Peyer's patch (tissue), 4 donors: ENCODE results near the gene GPN2. TPM values are rescaled to one million over a fixed set of nuclear protein-coding genes. Genes with fewer than 3 reads are reported as not detected.

Experiments
- DNase-seq, 3 donors: peaks; one replicate each; pipeline ENCODE4 v3.0.0-alpha.2; 2017 to 2019
- H3K27ac ChIP-seq, 4 donors: fragments of 200-600 bp; sonication (generic); one replicate each; pipeline ENCODE4 v1.5.1; 2016 to 2019
- H3K27me3 ChIP-seq, 2 donors: fragments of 200-600 bp; sonication (generic); one replicate each; pipeline ENCODE4 v1.5.1; 2019
- H3K36me3 ChIP-seq, 3 donors: fragments of 200-600 bp; sonication (generic); one replicate each; pipeline ENCODE4 v1.5.1; 2016 to 2019
- H3K4me1 ChIP-seq, 4 donors: fragments of 200-600 bp; sonication (generic); one replicate each; pipeline ENCODE4 v1.5.1; 2016 to 2019
- H3K4me3 ChIP-seq, 4 donors: fragments of 200-600 bp; sonication (generic); 1 replicate in 3 of 4; 2 replicates in 1 of 4; pipeline ENCODE4 v1.5.1; 2016 to 2019; ENCODE audit warnings: mild to moderate bottlenecking in 1 of 4
- H3K9me3 ChIP-seq, 4 donors: fragments of 200-600 bp; sonication (generic); one replicate each; pipeline ENCODE4 v1.5.1; 2016 to 2019; ENCODE audit warnings: mild to moderate bottlenecking in 1 of 4
- CTCF ChIP-seq, 6 experiments: fragments of 450-650 bp in 4 of 6; fragments of 200-600 bp in 2 of 6; sonication (generic) in 1 of 6; IDR thresholded peaks; one replicate each; pipeline ENCODE4 v1.5.1; 2017 to 2019; ENCODE audit warnings: antibody characterized with exemption in 6 of 6, mild to moderate bottlenecking in 3 of 6, moderate library complexity in 1 of 6
- POLR2A ChIP-seq, 2 donors: fragments of 450-650 bp; IDR thresholded peaks; one replicate each; pipeline ENCODE4 v1.5.1; 2017; ENCODE audit warnings: antibody characterized with exemption in 2 of 2, mild to moderate bottlenecking in 2 of 2, moderate library complexity in 2 of 2
- total RNA-seq, 4 donors: library from RNA; depleted of rRNA; stranded (reverse); fragments of >200 nt; gene quantifications; one replicate each; pipeline ENCODE4 v1.1.0, GENCODE V29; 2016

The GPN2 gene
- total RNA-seq, 4 donors from 2014 or later: 13.5 to 19.6 (median 17.3) TPM

DNA sequence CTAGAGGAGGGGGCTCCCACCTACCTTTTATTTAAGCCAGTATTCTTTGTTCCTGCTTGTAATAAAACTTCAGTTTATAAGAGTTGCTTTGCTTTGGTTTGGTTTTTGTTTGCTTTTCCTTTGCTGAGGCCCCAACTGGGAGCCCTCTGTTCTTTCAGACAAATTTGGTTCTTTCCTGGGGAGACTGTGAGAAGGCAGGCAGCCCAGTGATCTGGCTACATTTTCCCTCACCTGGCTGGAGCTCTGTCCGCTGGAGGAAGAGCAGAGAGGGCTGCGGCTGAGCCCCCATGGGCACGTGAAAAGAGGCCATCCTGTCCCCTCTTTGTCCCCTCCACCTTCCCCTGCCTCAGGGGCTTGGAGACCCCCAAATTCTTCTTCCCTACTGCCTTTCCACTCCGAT lies 34.4 kb downstream of the GPN2 start:
- H3K36me3 ChIP-seq: peaks cover 0 to 45% (median 0%) of the 10 kb centered on the region in 3 donors
- no peak overlapping the region for H3K27ac ChIP-seq
- H3K4me1 ChIP-seq: peaks cover 0 to 11% (median 0%) of the 10 kb centered on the region in 4 donors
- no peaks in the 10 kb centered on the region for H3K27me3 ChIP-seq
- H3K4me3 ChIP-seq: no peak overlapping the region
- TF ChIP-seq CTCF (IDR thresholded peaks at IDR 0.05) (no peak), POLR2A (IDR thresholded peaks at IDR 0.05) (no peak)
- DNase-seq: no peak
- H3K9me3 ChIP-seq: no peaks in the 10 kb centered on the region

DNA sequence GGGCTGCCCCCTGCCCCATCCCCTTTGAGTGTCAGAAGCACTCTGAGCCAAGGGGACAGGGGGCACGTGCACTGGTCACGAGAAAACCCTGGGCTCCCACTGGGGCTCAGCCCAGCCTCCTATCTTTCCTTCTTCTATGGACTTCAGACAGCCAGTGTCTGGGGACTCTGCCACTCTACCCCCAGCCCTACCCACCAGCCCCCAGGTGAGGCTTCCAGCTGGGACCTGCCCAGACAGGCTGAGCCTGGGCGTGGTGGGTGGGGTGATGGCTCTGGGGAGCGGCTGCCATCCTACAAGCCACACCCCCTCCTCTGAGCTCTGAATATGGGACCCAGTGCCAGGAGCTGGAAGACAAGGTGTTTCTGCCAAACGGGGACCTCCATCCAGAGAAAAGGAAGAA lies 35.2 kb downstream of the GPN2 start:
- Histone ChIP-seq H3K9me3 (no peaks in the 10 kb centered on the region), H3K27me3 (no peaks in the 10 kb centered on the region), H3K27ac (no peak overlapping the region), H3K4me3 (no peak overlapping the region), H3K36me3 (peaks cover 0 to 53% (median 0%) of the 10 kb centered on the region in 3 donors), H3K4me1 (peaks cover 0 to 19% (median 0%) of the 10 kb centered on the region in 4 donors)
- peak in 2 of 3 donors; percentile 69 to 75 for DNase-seq
- TF ChIP-seq CTCF (IDR thresholded peaks at IDR 0.05) (no peak), POLR2A (IDR thresholded peaks at IDR 0.05) (no peak)

GRCh38 chr1:26853600-26853999 lies 36.5 kb downstream of the GPN2 start:
- H3K9me3 ChIP-seq: no peaks in the 10 kb centered on the region
- DNase-seq: no peak
- TF ChIP-seq CTCF (IDR thresholded peaks at IDR 0.05): no peak
- TF ChIP-seq POLR2A (IDR thresholded peaks at IDR 0.05): no peak
- H3K4me3 ChIP-seq: no peak overlapping the region
- H3K27me3 ChIP-seq: no peaks in the 10 kb centered on the region
- H3K27ac ChIP-seq: no peak overlapping the region
- peaks cover 0 to 29% (median under 1%) of the 10 kb centered on the region in 4 donors for H3K4me1 ChIP-seq
- H3K36me3 ChIP-seq: peaks cover 0 to 56% (median 0%) of the 10 kb centered on the region in 3 donors

DNA sequence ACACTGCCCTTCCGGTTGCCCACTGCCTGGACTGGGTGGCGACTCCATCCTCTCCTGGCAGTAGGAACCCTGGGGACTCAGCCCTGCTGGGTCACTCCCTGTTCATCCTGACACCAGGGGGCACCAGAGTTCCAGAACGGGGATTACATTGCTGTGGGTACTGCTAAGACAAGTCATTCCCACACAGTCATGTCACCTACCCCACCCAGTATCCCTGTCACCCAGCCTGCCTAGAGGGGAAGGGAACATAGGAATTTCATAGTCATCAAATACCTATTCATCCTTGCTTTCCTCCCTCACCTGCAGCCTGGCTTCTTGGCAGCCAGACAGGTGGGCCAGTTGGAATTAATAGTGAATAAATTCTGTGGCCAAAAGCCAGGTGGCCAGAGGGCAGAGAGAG lies 36.9 kb downstream of the GPN2 start:
- peaks cover 0 to 33% (median 2%) of the 10 kb centered on the region in 4 donors for H3K4me1 ChIP-seq
- peaks cover 0 to 56% (median 0%) of the 10 kb centered on the region in 3 donors for H3K36me3 ChIP-seq
- no peak overlapping the region for H3K27ac ChIP-seq
- no peaks in the 10 kb centered on the region for H3K9me3 ChIP-seq
- TF ChIP-seq CTCF (IDR thresholded peaks at IDR 0.05) (peak; percentile 53 to 94 (median 83)), POLR2A (IDR thresholded peaks at IDR 0.05) (peak in 1 of 2 donors; percentile 23)
- H3K27me3 ChIP-seq: no peaks in the 10 kb centered on the region
- peak; percentile 88 to 96 (median 90) for DNase-seq
- no peak overlapping the region for H3K4me3 ChIP-seq

DNA sequence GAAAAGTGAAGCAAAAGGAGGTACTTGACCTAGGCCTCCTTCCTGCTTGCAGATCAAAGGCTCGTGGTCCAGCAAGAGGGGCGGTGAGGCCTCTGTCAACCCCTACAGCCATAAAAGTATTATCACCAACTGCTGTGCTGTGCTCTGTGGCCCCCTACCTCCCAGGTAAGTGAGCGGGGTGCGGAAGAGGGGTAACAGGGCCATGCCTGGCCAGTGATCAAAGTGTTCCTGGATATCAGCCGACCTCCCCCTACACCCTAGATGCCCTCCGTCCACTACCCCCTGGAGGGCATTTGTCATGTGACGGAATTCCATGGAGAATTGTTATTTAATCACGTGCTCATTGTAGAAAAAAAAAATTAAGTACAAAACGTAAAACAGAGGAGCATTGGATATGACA lies 37.4 kb downstream of the GPN2 start:
- Histone ChIP-seq H3K9me3 (no peaks in the 10 kb centered on the region), H3K4me1 (peaks cover 0 to 33% (median 2%) of the 10 kb centered on the region in 4 donors), H3K4me3 (no peak overlapping the region), H3K36me3 (peaks cover 0 to 56% (median 0%) of the 10 kb centered on the region in 3 donors), H3K27me3 (no peaks in the 10 kb centered on the region), H3K27ac (no peak overlapping the region)
- no peak for TF ChIP-seq CTCF (IDR thresholded peaks at IDR 0.05)
- TF ChIP-seq POLR2A (IDR thresholded peaks at IDR 0.05): no peak
- no peak for DNase-seq
